GM12801 (cell line): ENCODE results near the gene SERGEF.

Source experiments
- CTCF ChIP-seq: IDR thresholded peaks from one replicate; pipeline ENCODE4 v1.5.1; 2011; ENCODE audit warnings: control low read depth; ENCODE audit not compliant: insufficient read length; ENCODE audit errors: extremely low read depth

SERGEF gene

GRCh38 chr11:17775507-17776211 lies 237.2 kb downstream of the SERGEF start:
- no peak for TF ChIP-seq CTCF

- no peak for TF ChIP-seq CTCF
Observed at GRCh38 chr11:17775035-17775348, 237.9 kb downstream of the SERGEF start.

GRCh38 chr11:17774232-17775034 lies 238.4 kb downstream of the SERGEF start:
- TF ChIP-seq CTCF = no peak

- no peak for TF ChIP-seq CTCF
Observed at GRCh38 chr11:17773674-17774073, 239.2 kb downstream of the SERGEF start.

GRCh38 chr11:17772704-17773600 lies 239.9 kb downstream of the SERGEF start:
- no peak for TF ChIP-seq CTCF

- TF ChIP-seq CTCF = no peak
Observed at GRCh38 chr11:17771841-17772401, 240.9 kb downstream of the SERGEF start.

GRCh38 chr11:17771415-17771814 lies 241.4 kb downstream of the SERGEF start:
- TF ChIP-seq CTCF = no peak
